IPS DF 4.7 (cell line): Measurements from ENCODE around the gene TRIM27.
"Not testable (repeated sequence)": the region's sequence is repeated elsewhere in the genome, so short reads cannot be mapped to it uniquely, and the experiment has no call there.

Source experiments
- DNase-seq: peaks from one replicate; pipeline ENCODE4 v3.0.0-alpha.2; 2013; ENCODE audit warnings: low spot score; ENCODE audit errors: extremely low read depth

Gene TRIM27

DNA sequence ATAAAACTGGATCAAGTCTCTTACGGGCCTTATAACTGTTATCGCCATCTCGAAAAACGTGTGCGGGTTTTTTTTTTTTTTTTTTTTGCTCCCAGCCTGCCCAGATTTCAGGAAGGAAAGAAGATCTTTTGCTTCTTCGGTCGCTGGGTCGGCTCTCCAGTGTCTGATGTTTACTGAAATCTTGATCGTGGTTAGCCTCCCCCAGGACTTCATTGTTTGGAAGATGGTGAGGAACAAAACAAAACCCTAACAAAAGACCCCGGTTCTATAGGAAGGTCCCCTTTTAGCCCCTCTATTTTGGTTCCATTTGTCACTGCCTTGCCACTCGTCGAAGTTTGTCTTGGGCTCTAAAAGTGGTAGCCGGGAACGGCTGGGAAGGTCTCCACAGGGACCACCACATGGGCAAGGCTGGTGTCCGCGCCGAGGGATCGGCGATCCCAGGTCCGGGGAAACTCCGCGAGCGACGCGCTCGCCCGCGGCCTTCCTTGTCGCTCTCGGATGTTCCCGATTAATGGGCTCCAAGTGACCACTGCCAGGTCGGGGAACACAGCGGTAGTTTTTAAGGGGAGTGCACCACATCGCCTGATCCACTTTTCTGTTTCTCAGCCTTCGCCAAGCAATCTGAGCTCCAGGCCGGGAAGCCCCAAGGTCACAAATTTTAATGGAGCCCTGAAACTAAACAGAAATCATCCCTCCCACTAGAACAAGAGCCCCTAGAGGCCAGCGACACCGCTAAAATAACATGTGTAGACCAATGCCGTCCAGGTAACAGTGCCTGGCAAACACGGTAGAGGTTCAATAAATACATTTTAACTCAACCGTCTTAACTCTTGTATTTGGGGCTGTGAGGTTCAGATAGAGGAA lies 27.0 kb downstream of the TRIM27 start:
- no peak for DNase-seq

DNA sequence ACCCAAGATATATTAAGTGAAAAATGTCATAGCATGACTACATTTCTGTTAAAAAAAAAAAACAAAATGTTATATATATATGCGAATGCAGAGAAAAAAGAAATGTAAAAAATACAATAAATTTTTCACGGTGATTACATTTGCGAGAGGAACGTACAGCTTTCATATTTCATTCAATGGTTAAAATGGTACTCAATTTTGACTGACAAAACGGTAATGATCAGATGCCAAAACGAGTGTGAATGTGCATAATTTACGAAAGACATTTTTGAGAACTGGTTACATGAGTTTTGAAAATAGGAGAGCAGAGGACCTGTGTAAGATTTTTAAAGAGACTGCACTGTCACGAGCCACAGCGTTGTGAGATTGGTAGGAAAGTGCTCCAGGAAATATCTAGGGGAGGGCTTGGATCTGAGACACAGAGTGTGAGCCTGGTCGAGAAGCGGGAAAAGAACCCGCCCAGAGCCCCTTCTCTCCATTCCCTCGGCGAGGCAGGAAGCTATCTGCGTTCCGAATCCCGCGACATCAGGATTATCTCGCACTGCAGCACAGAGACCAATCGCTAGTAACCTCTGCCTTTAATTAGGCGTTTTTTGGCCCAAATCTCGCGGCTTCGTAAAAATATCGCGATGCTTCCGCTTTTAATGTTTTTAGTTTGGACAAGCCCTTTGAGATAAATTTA lies 28.5 kb downstream of the TRIM27 start:
- DNase-seq, result peak; percentile 89

DNA sequence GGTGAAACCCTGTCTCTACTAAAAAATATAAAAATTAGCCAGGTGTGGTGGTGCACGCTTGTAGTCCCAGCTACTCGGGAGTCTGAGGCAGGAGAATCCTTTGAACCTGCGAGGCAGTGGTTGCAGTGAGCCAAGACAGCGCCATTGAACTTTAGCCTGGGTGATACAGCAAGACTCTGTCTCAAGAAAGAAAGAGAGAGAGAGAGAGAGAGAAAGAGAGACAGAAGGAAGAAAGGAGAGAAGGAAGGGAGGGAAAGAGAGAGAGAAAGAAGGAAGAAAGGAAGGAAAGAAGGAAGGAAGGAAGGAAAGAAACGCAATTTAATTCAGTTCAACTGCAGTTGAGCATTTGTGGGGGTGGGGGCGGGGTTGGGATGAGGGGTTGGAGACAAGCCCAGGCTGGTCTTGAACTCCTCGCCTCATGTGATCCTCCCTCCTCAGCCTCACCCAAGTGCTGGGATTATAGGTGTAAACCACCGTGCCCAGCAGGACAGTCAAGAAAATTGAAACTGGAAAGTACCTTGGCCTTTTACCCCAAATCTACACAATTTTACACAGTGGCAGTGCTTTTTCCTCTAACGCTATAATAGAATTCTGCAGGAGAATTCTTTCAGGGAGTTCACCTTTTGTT lies 30.5 kb downstream of the TRIM27 start:
- DNase-seq, result no peak

DNA sequence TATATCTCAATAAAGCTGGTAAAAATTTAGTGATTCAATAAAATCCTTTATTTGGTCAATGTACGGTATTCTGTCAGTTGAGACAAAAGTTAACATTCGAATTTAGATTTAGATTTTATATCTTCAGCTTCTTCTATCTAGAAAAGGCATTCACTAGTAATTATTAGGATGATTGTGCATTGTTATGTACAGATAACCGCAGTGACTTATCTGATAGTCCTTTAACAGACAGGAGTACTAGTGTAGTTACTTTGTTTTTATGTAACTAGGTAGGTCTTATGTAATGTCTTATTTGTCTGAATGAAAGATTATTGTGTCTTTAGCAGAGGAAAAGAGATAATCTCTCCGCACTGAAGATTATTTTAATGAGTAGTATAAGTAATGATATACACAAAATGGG lies 31.3 kb downstream of the TRIM27 start:
- DNase-seq, result no peak

DNA sequence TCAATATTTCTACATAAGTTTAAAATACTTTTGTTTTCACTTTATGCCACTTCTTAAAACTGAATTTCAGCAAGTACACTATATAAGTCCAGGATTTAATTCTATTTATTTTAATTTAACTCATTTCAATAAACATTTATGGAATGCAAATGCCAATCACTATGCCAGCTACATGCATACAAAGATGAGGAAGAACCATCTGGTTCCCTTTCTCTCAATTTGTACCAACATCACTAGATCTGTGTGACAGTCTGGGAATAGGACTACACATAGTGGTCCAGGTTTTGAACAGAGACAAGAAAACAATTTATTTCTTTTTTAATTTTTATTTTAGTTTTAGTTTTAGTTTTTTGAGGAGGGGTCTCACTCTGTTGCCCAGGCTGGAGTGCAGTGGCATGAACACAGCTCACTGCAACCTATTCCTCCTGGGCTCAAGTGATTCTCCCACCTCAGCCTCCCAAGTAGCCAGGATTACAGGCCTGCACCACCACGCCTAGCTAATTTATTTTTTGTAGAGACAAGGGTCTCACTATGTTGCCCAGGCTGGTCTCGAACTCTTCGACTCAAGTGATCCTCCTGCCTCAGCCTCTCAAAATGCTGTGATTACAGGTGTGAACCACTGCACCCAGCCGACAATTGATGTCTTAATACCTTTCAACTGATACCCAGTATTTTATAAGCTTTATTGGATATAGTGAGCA lies 35.8 kb downstream of the TRIM27 start:
- DNase-seq, result no peak

DNA sequence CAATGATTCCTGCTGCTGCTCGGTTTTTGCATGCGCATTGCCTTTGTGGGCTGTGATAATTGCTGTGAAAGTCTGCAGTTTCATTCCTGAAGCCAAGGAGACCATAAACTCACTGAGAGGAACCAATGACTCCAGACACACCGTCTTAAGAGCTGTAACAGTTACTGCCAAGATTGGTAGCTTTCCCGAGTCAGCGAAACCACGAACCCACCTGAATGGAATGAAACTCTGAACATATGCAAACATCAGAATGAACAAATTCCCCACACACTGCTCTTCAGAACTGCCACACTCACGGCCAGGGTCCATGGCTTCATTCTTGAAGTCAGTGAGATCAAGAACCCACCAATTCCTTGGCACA lies 37.7 kb downstream of the TRIM27 start:
- DNase-seq, result no peak

DNA sequence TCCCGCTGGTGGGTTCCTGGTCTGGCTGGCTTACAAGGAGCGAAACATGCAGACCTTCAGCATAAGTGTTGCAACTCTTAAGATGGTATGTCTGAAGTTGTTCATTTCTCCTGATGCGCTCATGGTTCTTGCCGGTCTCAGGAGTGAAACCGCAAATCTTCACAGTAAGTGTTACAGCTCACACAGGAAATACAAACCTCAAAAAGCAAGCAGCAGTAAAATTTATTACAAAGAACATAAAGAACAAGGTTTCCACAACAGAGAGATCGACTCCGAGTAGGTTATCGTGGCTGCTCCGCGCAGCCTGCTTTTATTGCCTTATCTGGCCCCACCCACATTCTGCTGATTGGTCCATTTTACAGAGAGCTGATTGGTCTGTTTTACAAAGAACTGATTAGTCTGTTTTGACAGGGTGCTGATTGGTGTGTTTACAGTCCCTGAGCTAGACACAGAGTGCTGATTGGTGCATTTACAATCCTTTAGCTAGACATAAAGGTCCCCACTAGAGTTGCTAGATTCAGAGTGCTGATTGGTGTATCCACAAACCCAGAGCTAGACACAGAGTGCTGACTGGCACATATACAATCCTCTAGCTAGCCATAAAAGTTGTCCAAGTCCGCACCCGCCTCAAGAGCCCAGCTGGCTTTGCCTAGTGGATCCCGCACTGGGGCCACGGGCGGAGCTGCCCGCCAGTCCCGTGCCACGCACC lies 39.2 kb downstream of the TRIM27 start:
- DNase-seq, result no peak

DNA sequence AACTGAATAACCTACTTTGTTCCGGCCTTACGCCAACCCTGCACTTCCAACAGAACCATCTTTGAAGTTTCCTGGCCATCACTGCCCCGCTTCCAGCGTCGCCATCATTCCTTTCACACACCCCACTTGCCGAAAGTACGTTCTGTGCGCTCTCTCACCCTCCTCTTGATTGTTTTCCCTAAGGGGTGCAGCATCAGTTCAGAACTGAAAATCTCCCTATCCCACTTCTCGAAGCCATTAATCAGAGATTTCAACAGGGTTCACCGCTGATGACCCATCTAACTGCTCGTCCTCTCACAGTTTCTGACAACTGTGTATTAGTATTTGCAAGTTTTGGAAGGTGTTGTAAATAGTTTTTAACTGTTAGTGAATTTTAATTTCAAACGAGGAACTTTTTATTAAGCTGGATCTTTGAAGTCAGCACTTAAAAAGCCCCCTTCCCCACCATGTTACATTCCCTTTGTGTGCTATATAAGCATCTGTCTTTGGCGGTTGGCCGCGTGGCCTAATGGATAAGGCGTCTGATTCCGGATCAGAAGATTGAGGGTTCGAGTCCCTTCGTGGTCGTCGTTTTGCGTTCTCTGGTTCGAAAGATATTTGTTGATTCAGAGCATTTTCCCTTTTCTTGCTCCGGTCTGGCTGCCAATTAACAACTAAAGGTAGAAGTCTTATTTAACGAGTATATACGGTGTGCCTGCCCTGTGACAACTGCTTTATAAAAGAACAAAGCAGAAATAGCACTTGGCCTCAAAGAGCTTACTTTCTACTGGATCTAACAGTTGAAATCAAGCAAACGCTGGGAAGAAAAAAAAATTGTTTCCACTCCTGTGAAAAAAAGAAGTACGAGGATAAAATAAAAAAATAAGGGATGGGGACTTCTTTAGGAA lies 42.6 kb downstream of the TRIM27 start:
- no peak for DNase-seq

DNA sequence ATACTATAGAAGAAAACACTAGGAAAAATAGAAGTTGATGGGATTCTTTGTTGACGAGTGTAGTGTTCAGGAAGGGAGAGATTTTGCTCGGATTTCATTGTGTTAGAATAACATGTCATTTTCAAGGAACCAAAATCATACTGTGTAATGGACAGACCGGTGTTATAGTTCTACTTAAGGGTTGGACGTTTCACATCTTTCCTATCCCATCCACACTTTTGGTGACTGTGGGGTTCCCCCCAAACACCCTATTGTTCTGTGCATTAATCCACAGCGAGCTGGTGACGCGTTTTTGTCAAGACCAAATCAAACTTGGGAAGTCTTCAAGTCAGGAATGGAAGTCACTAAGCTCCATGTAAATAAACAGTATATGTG lies 43.3 kb downstream of the TRIM27 start:
- DNase-seq, result no peak

DNA sequence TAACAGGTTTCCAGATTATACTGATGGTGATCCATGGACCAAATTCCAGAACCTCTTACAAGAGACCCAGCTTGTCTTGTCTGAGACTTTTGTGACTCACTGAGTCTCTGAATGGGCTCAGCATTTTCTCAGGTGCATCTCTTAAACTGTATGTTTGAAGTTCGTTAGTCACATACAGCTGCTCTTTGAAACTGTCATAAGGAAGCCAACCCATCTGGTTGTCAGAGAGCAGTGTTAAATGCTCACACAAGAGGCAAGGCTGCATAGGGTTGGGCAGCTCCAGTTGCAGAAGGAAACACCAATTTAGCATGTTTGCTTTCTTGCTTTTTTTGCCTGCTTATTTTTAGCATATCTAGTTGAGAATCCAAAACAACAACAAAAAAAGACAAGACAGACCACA lies 47.1 kb downstream of the TRIM27 start:
- DNase-seq, result no peak

DNA sequence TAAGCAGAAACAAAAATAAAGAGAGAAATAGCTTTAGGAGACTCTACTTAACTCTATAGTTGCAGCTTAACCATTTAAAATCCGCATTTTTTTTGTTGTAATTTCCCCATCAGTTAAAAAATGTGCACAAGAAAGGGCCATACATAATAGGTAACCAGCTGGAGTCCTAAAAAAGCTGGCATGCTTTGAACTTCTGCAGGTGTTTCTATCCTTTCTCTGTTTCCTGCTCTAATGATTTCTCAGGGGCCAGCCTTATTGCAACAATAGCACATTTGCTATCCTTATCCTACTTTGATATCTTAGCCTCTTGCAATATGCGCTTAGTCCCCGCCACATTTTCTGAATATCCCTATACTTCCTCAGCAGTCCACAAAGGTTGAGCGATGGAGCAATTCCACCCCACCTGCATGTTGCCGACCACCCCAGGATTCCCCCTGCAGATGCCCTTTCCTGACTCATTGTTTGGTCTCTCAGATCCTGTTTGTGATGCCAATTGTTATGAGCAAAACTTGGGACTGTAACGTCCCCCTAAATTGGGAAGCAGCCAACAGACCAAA lies 48.5 kb downstream of the TRIM27 start:
- no peak for DNase-seq

DNA sequence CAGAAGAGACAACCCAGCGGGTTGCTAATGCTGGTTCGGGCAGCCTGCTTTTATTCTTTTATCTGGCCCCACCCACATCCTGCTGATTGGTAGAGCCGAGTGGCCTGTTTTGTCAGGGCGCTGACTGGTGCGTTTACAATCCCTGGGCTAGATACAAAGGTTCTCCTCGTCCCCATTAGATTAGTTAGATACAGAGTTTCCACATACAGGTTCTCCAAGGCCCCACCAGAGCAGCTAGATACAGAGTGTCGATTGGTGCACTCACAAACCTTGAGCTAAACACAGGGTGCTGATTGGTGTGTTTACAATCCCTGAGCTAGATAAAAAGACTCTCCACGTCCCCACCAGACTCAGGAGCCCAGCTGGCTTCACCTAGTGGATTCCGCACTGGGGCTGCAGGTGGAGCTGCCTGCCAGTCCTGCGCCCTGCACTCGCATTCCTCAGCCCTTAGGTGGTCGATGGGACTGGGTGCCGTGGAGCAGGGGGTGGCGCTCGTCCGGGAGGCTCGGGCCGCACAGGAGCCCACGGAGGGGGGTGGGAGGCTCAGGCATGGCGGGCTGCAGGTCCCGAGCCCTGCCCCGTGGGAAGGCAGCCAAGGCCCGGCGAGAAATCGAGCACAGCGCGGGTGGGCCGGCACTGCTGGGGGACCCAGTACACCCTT lies 51.5 kb downstream of the TRIM27 start:
- DNase-seq, result not testable (repeated sequence)

DNA sequence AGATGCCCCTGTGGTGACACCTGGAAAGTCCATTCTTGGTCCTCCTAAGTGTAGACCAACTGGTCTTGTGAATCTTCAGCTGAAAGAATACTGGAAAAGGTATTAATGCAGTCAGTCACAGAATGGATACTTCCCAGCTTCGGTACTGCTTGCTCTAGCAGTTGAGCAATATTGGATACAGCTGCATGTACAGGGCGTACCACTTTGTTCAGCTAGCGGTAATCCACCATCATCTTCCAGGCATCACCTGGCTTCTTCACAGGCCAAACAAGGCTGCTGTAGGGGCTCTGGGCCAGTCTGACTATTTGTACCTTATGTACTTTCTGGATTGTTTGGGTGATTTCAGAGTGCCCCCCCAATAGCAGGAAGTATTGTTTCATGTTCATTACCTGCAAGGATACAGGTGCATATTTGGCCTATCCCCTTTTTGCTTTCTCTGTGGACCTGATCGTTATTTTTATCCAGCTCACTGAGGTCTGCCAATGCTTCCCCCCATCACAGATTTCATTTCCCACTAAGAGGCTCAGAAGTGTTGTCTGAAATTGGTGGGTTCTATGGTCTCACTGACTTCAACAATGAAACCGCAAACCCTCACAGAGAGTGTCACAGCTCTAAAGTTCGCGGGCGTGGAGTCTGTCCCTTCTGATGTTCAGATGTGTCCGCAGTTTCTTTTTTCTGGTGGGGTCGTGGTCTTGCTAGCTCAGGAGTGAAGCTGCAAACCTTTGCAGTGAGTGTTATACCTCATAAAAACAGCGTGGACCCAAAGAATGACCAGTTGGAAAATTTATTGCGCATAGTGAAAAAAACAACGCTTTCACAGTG lies 52.2 kb downstream of the TRIM27 start:
- DNase-seq, result no peak

DNA sequence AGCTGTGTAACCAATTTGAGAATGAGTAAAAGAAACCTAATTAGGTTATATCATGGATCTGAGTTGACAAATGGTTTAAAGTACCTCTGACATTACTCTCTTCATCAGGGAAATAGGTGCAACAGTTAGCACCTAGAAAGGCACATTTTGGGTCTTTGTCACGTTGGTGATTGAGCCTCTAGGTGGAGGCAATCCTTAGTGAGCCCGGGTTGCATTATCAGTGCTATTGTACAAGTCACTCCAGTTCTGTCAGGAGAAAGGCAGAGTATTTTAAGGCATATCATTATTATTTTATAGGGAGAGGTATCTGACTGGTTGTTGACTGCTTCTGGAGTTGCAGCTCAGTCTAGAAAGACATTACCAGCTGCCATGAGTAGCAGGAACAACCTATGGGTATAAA lies 54.9 kb downstream of the TRIM27 start:
- DNase-seq, result no peak

DNA sequence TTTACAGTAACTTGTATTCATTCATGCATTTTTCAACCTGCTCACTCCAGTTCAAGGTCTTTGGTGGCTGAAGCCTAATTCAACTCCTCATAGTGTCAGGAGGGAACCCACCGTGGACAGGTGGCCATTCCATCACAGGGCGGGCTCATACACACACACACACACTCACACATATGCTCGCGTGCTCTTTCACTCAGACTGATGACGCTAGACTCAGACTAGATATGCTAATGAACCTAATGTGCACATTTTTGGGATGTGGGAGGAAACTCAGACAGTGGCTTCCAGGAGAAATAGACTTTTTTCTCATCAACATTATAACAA lies 56.7 kb downstream of the TRIM27 start:
- DNase-seq, result no peak

DNA sequence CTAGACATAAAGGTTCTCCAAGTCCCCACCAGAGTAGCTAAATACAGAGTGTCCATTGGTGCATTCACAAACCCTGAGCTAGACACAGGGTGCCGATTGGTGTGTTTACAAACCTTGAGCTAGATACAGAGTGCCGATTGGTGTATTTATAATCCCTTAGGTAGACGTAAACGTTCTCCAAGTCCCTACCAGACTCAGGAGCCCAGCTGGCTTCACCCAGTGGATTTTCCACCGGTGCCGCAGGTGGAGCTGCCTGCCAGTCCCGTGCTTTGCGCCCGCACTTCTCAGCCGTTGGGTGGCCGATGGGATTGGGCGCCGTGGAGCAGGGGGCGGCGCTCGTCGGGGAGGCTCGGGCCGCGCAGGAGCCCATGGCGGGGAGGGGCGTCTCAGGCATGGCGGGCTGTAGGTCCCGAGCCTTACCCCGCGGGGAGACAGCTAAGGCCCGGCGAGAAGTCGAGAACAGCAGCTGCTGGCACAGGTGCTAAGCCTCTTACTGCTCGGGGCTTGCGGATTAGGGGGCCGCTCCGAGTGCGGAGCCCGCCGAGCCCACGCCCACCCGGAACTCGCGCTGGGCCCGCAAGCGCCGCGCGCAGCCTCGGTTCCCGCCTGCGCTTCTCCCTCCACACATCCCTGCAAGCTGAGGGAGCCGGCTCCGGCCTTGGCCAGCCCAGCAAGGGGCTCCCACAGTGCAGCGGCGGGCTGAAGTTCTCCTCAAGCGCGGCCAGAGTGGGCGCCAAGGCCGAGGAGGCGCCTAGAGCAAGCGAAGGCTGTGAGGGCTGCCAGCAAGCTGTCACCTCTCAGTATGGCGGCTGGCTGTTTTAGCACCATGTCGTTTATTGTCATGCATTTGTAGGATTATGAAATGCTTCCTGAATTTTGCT lies 57.3 kb downstream of the TRIM27 start:
- not testable (repeated sequence) for DNase-seq

DNA sequence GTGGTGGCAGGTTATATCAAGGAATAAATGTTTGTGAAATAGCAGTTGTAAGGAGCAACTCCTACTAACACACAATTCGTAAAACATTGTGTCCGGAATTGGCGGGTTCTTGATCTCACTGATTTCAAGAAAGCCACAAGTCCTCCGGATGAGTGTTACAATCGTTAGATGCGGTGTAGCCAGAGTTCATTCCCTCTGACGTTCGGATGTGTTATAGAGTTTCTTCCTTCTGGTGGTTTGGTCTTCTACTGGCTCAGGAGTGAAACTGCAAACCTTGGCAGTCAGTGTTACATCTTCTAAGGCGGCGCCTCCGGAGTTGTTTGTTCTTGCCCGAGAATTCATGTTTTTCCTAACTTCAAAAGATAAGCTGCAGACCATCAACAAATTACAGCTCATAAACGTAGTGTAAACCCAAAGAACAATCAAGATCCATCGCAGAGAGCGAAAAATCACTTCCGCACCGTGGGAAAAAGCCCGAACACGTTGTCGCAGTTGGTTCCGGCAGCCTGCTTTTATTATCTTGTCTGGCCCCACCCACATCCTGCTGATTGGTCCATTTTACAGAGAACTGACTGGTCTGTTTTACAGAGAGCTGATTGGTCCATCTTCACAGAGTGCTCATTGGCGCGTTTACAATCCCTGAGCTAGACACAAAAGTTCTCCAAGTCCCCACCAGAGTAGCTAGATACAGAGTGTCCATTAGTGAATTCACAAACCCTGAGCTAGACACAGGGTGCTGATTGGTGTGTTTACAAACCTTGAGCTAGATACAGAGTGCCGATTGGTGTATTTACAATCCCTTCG lies 58.2 kb downstream of the TRIM27 start:
- DNase-seq, result no peak
